NT2/D1 (cell line): ENCODE data around the gene KATNIP.

Experiments
- YY1 ChIP-seq: IDR thresholded peaks from 2 replicates; pipeline ENCODE4 v1.6.1; 2011; ENCODE audit not compliant: insufficient read length, insufficient read depth
- ZNF274 ChIP-seq: IDR thresholded peaks from 2 replicates; pipeline ENCODE4 v1.6.1; 2011; ENCODE audit warnings: mild to moderate bottlenecking, low read depth, low read length

- TF ChIP-seq YY1 (no peak), ZNF274 (no peak)
Observed at GRCh38 chr16:27522173-27522707, 27.7 kb upstream of the KATNIP start.
